ENCODE results near the gene TRIM68. TPM values are rescaled to one million over a fixed set of nuclear protein-coding genes. Genes with fewer than 3 reads are reported as not detected.

Gene TRIM68
- total RNA-seq, 1 experiment from 2014 or later, result 8.2 TPM

DNA sequence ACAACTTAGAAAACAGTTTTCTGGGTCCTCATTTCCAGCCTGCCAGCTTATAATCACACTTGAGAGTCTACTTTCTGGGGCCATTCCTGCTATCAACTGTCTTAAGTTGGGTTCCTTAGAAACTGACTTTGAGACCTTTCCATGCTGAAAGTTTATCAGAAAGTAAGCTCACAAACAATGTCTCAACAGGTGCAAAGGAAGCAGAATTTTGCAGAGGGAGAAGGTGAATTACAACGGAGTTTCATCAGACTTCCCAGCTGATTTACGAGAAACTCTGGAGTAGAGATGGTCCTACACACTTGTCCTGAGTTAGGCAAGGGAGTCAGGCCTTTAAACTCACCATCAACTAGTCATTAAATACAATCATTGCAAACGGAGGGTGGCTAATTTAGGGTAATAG, 31.2 kb downstream of the TRIM68 start:
- DNase-seq (ENCODE audit: low spot score) (no peak), ATAC-seq (no peak)
- H3K27me3 Mint-ChIP-seq (ENCODE audit: low read depth), result no peaks in the 10 kb centered on the region
- no peaks in the 10 kb centered on the region; the same call in 1 of the 2 replicates for H3K9me3 Mint-ChIP-seq
- H3K27ac Mint-ChIP-seq, result no peak overlapping the region
- ChIA-PET POLR2A (no interaction called here), CTCF (interaction anchor here (1.2 kb wide), 1 partner anchor 25 kb away, joined by 3 read pairs; no protein-coding TSS in a partner anchor)
- no peak overlapping the region for H3K4me3 Mint-ChIP-seq
- H3K36me3 Mint-ChIP-seq, result no peaks in the 10 kb centered on the region
- TF ChIP-seq OVOL2 (CRISPR knock-in tag; IDR thresholded peaks at IDR 0.05; ENCODE audit: borderline replicate concordance), result no peak
- no peak for TF ChIP-seq ELF4 (CRISPR knock-in tag; IDR thresholded peaks at IDR 0.05; ENCODE audit: low read depth)
- no peak for TF ChIP-seq ZNF416 (CRISPR knock-in tag; IDR thresholded peaks at IDR 0.05)
- TF ChIP-seq, protein P1, sequence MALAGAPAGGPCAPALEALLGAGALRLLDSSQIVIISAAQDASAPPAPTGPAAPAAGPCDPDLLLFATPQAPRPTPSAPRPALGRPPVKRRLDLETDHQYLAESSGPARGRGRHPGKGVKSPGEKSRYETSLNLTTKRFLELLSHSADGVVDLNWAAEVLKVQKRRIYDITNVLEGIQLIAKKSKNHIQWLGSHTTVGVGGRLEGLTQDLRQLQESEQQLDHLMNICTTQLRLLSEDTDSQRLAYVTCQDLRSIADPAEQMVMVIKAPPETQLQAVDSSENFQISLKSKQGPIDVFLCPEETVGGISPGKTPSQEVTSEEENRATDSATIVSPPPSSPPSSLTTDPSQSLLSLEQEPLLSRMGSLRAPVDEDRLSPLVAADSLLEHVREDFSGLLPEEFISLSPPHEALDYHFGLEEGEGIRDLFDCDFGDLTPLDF (CRISPR knock-in tag; IDR thresholded peaks at IDR 0.05), result no peak
- peaks cover 7% of the 10 kb centered on the region for H3K4me1 Mint-ChIP-seq

DNA sequence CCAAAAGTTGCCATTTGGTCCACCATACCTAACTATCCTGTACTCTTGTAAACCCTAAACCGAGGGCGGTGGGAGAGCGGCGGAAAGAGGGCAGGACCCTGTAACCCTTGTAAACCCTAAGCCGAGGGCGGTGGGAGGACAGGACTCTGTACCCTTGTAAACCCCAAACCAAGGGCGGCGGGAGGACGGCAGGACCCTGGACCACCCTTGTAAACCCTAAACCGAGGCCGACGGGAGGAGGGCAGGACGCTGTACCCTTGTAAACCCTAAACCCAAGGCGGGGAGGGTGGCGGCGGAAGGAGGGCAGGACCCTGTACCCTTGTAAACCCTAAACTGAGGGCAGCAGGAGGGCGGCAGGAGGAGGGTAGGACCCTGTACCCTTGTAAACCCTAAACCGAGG, 39.0 kb downstream of the TRIM68 start:
- CTCF ChIA-PET, result no interaction called here
- Mint-ChIP-seq H3K4me3 (no peak overlapping the region), H3K27me3 (ENCODE audit: low read depth) (no peaks in the 10 kb centered on the region; the same call in none of the 2 replicates), H3K9me3 (peaks cover 18% of the 10 kb centered on the region), H3K36me3 (peaks cover 5% of the 10 kb centered on the region), H3K4me1 (peaks cover 25% of the 10 kb centered on the region), H3K27ac (no peak overlapping the region)
- DNase-seq (ENCODE audit: low spot score) (no peak), ATAC-seq (no peak)
- POLR2A ChIA-PET, result no interaction called here
- no peak for TF ChIP-seq NFE2L1 (CRISPR knock-in tag; IDR thresholded peaks at IDR 0.05)
- no peak for TF ChIP-seq NR2C2 (CRISPR knock-in tag; IDR thresholded peaks at IDR 0.05)
- TF ChIP-seq, protein P2, sequence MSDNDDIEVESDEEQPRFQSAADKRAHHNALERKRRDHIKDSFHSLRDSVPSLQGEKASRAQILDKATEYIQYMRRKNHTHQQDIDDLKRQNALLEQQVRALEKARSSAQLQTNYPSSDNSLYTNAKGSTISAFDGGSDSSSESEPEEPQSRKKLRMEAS (CRISPR knock-in tag; IDR thresholded peaks at IDR 0.05), result no peak
- TF ChIP-seq CREM (CRISPR knock-in tag; IDR thresholded peaks at IDR 0.05), result no peak
- TF ChIP-seq, protein P3, sequence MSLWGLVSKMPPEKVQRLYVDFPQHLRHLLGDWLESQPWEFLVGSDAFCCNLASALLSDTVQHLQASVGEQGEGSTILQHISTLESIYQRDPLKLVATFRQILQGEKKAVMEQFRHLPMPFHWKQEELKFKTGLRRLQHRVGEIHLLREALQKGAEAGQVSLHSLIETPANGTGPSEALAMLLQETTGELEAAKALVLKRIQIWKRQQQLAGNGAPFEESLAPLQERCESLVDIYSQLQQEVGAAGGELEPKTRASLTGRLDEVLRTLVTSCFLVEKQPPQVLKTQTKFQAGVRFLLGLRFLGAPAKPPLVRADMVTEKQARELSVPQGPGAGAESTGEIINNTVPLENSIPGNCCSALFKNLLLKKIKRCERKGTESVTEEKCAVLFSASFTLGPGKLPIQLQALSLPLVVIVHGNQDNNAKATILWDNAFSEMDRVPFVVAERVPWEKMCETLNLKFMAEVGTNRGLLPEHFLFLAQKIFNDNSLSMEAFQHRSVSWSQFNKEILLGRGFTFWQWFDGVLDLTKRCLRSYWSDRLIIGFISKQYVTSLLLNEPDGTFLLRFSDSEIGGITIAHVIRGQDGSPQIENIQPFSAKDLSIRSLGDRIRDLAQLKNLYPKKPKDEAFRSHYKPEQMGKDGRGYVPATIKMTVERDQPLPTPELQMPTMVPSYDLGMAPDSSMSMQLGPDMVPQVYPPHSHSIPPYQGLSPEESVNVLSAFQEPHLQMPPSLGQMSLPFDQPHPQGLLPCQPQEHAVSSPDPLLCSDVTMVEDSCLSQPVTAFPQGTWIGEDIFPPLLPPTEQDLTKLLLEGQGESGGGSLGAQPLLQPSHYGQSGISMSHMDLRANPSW (CRISPR knock-in tag; conservative IDR thresholded peaks at IDR 0.05; ENCODE audit: low read depth), result no peak
- TF ChIP-seq, protein P4, sequence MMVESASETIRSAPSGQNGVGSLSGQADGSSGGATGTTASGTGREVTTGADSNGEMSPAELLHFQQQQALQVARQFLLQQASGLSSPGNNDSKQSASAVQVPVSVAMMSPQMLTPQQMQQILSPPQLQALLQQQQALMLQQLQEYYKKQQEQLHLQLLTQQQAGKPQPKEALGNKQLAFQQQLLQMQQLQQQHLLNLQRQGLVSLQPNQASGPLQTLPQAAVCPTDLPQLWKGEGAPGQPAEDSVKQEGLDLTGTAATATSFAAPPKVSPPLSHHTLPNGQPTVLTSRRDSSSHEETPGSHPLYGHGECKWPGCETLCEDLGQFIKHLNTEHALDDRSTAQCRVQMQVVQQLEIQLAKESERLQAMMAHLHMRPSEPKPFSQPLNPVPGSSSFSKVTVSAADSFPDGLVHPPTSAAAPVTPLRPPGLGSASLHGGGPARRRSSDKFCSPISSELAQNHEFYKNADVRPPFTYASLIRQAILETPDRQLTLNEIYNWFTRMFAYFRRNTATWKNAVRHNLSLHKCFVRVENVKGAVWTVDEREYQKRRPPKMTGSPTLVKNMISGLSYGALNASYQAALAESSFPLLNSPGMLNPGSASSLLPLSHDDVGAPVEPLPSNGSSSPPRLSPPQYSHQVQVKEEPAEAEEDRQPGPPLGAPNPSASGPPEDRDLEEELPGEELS (CRISPR knock-in tag; IDR thresholded peaks at IDR 0.05), result no peak
- no peak for TF ChIP-seq MXD4 (CRISPR knock-in tag; IDR thresholded peaks at IDR 0.05; ENCODE audit: borderline replicate concordance)
- no peak for TF ChIP-seq NFYB (CRISPR knock-in tag; conservative IDR thresholded peaks at IDR 0.05; ENCODE audit: low read depth)
- TF ChIP-seq, protein P5, sequence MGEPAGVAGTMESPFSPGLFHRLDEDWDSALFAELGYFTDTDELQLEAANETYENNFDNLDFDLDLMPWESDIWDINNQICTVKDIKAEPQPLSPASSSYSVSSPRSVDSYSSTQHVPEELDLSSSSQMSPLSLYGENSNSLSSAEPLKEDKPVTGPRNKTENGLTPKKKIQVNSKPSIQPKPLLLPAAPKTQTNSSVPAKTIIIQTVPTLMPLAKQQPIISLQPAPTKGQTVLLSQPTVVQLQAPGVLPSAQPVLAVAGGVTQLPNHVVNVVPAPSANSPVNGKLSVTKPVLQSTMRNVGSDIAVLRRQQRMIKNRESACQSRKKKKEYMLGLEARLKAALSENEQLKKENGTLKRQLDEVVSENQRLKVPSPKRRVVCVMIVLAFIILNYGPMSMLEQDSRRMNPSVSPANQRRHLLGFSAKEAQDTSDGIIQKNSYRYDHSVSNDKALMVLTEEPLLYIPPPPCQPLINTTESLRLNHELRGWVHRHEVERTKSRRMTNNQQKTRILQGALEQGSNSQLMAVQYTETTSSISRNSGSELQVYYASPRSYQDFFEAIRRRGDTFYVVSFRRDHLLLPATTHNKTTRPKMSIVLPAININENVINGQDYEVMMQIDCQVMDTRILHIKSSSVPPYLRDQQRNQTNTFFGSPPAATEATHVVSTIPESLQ (CRISPR knock-in tag; IDR thresholded peaks at IDR 0.05), result no peak
- TF ChIP-seq SP1 (CRISPR knock-in tag; conservative IDR thresholded peaks at IDR 0.05), result no peak

DNA sequence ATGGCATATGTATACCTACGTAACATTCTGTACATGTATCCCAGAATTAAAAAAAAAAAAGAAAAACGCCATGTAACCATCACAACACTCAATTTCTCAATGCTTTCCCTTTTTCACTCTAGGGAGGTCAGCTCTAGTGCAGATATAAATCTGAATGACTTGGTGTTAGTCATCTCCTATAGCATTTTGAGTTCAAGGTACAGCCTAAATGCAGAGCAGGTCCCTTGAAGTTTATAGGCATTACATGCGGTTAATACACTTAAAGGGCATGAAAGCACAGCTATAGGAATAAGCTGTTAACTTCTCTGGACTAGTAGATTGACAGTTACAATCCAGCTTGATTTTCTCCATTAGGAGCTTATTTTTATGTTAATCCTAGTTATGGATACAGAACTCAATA, 42.7 kb downstream of the TRIM68 start:
- Mint-ChIP-seq H3K36me3 (peaks cover 12% of the 10 kb centered on the region), H3K9me3 (peaks cover 41% of the 10 kb centered on the region), H3K27me3 (ENCODE audit: low read depth) (no peaks in the 10 kb centered on the region; the same call in none of the 2 replicates), H3K4me1 (peaks cover 17% of the 10 kb centered on the region), H3K4me3 (no peak overlapping the region), H3K27ac (no peak overlapping the region)
- ATAC-seq (no peak), DNase-seq (ENCODE audit: low spot score) (no peak)
- CTCF ChIA-PET, result interaction anchor here (1.3 to 2.2 kb wide), 2 partner anchors 14 to 378 kb away, joined by 3 to 9 read pairs; no protein-coding TSS in a partner anchor
- POLR2A ChIA-PET, result no interaction called here
- TF ChIP-seq NFE2L1 (CRISPR knock-in tag; IDR thresholded peaks at IDR 0.05) (no peak), ZNF219 (CRISPR knock-in tag; IDR thresholded peaks at IDR 0.05; ENCODE audit: borderline replicate concordance) (no peak), CBFB (CRISPR knock-in tag; IDR thresholded peaks at IDR 0.05; ENCODE audit: low read depth) (no peak), RORB (CRISPR knock-in tag; IDR thresholded peaks at IDR 0.05) (no peak), HMGA2 (CRISPR knock-in tag; IDR thresholded peaks at IDR 0.05) (no peak)
- TF ChIP-seq, protein P6, sequence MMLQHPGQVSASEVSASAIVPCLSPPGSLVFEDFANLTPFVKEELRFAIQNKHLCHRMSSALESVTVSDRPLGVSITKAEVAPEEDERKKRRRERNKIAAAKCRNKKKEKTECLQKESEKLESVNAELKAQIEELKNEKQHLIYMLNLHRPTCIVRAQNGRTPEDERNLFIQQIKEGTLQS (CRISPR knock-in tag; conservative IDR thresholded peaks at IDR 0.05), result no peak
- TF ChIP-seq, protein P3 (CRISPR knock-in tag; conservative IDR thresholded peaks at IDR 0.05; ENCODE audit: low read depth), result no peak
- TF ChIP-seq, protein P7, sequence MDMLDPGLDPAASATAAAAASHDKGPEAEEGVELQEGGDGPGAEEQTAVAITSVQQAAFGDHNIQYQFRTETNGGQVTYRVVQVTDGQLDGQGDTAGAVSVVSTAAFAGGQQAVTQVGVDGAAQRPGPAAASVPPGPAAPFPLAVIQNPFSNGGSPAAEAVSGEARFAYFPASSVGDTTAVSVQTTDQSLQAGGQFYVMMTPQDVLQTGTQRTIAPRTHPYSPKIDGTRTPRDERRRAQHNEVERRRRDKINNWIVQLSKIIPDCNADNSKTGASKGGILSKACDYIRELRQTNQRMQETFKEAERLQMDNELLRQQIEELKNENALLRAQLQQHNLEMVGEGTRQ (CRISPR knock-in tag; IDR thresholded peaks at IDR 0.05), result no peak

Measured in WTC11 (cell line).